Cardiac septum (tissue), 1 donor: ENCODE measurements around the gene KCNIP3. TPM values are rescaled to one million over a fixed set of nuclear protein-coding genes. Genes with fewer than 3 reads are reported as not detected.
"Not testable (repeated sequence)": the region's sequence is repeated elsewhere in the genome, so short reads cannot be mapped to it uniquely, and the experiment has no call there.

Experiments
- DNase-seq: peaks from one replicate; pipeline ENCODE4 v3.0.0-alpha.2; 2020; ENCODE audit warnings: low spot score
- intact Hi-C: fragments of 100-400 bp; cut with DNase I; formaldehyde crosslinking; loops from one replicate; pipeline ENCODE4 v1.14.0; 2022
- total RNA-seq: library from RNA; stranded (reverse); fragmentation: NEBNext Ultra II Directional; extraction: Animal tissue kit (Norgen Biotek cat#: 25700); gene quantifications from one replicate; pipeline ENCODE4 v1.2.1, GENCODE V29; 2021
- donor health status: DM: no; HTN: no; CAD: no.

Gene KCNIP3
- total RNA-seq, 1 donor from 2014 or later = 6.5 TPM

- intact Hi-C loops = no loop called here
- DNase-seq = peak; percentile 72
Measured at GRCh38 chr2:95353613-95354468, 56.7 kb downstream of the KCNIP3 start.

- intact Hi-C loops = no loop called here
- DNase-seq = no peak
Measured at GRCh38 chr2:95354469-95354901, 57.3 kb downstream of the KCNIP3 start.

GRCh38 chr2:95354925-95355324 lies 57.8 kb downstream of the KCNIP3 start:
- intact Hi-C loops = no loop called here
- peak; percentile 33 for DNase-seq

GRCh38 chr2:95355486-95355885 lies 58.3 kb downstream of the KCNIP3 start:
- DNase-seq, intact Hi-C loops: not testable (repeated sequence)

GRCh38 chr2:95356821-95357700 lies 59.9 kb downstream of the KCNIP3 start:
- DNase-seq = peak; percentile 44
- intact Hi-C loops = no loop called here

- peak; percentile 36 for DNase-seq
- intact Hi-C loops = no loop called here
Measured at GRCh38 chr2:95357717-95358280, 60.7 kb downstream of the KCNIP3 start.

GRCh38 chr2:95359031-95359430 lies 61.9 kb downstream of the KCNIP3 start:
- intact Hi-C loops = no loop called here
- DNase-seq = no peak

GRCh38 chr2:95359501-95359930 lies 62.4 kb downstream of the KCNIP3 start:
- intact Hi-C loops = no loop called here
- DNase-seq = peak; percentile 46

GRCh38 chr2:95361216-95361980 lies 64.3 kb downstream of the KCNIP3 start:
- peak; percentile 33 for DNase-seq
- intact Hi-C loops = no loop called here

- DNase-seq = no peak
- intact Hi-C loops = no loop called here
Measured at GRCh38 chr2:95362486-95362885, 65.3 kb downstream of the KCNIP3 start.

GRCh38 chr2:95366514-95366913 lies 69.4 kb downstream of the KCNIP3 start:
- intact Hi-C loops = no loop called here
- DNase-seq = no peak

- intact Hi-C loops = no loop called here
- DNase-seq = peak; percentile 31
Measured at GRCh38 chr2:95372216-95372829, 75.2 kb downstream of the KCNIP3 start.

- DNase-seq = peak; percentile 46
- intact Hi-C loops = no loop called here
Measured at GRCh38 chr2:95372845-95373244, 75.7 kb downstream of the KCNIP3 start.

GRCh38 chr2:95374029-95374428 lies 76.9 kb downstream of the KCNIP3 start:
- intact Hi-C loops = no loop called here
- peak; percentile 39 for DNase-seq

- peak; percentile 59 for DNase-seq
- intact Hi-C loops = no loop called here
Measured at GRCh38 chr2:95374451-95374920, 77.3 kb downstream of the KCNIP3 start.

GRCh38 chr2:95374921-95375471 lies 77.8 kb downstream of the KCNIP3 start:
- intact Hi-C loops = no loop called here
- peak; percentile 69 for DNase-seq

- intact Hi-C loops = no loop called here
Measured at GRCh38 chr2:95375532-95376150, 78.5 kb downstream of the KCNIP3 start.

More at GRCh38 chr2:95375532-95376150, 78.5 kb downstream of the KCNIP3 start:
- no peak for DNase-seq
